ENCODE measurements around the gene CD164L2. TPM values are rescaled to one million over a fixed set of nuclear protein-coding genes. Genes with fewer than 3 reads are reported as not detected.

CD164L2 gene
- total RNA-seq, 1 experiment from 2014 or later, result not detected

- Histone ChIP-seq H3K27ac (no peak overlapping the region), H3K9me3 (replicated peaks) (no peaks in the 10 kb centered on the region), H3K27me3 (replicated peaks) (no peaks in the 10 kb centered on the region), H3K36me3 (no peaks in the 10 kb centered on the region), H3K4me1 (replicated peaks) (peaks cover 28% of the 10 kb centered on the region), H3K4me3 (peak overlapping the region; percentile 46)
- peak in 1 of 2 experiments; percentile 68 for DNase-seq (ENCODE audit: low read depth in 1 of 2, low spot score in 2 of 2)
Observed at GRCh38 chr1:27348861-27349783, 34.0 kb downstream of the CD164L2 start.

- Histone ChIP-seq H3K27ac (no peak overlapping the region), H3K4me1 (replicated peaks) (peaks cover 31% of the 10 kb centered on the region), H3K27me3 (replicated peaks) (no peaks in the 10 kb centered on the region), H3K36me3 (no peaks in the 10 kb centered on the region), H3K9me3 (replicated peaks) (no peaks in the 10 kb centered on the region), H3K4me3 (no peak overlapping the region)
- peak; percentile 55 to 71 for DNase-seq (ENCODE audit: low read depth in 1 of 2, low spot score in 2 of 2)
Observed at GRCh38 chr1:27346991-27347624, 36.0 kb downstream of the CD164L2 start.

- H3K27me3 ChIP-seq (replicated peaks), result no peaks in the 10 kb centered on the region
- H3K4me3 ChIP-seq, result no peak overlapping the region
- H3K36me3 ChIP-seq, result no peaks in the 10 kb centered on the region
- H3K9me3 ChIP-seq (replicated peaks), result no peaks in the 10 kb centered on the region
- no peak overlapping the region for H3K27ac ChIP-seq
- H3K4me1 ChIP-seq (replicated peaks), result peaks cover 38% of the 10 kb centered on the region
- DNase-seq (ENCODE audit: low read depth in 1 of 2, low spot score in 2 of 2), result no peak
Observed at GRCh38 chr1:27346357-27346756, 36.8 kb downstream of the CD164L2 start.

- Histone ChIP-seq H3K36me3 (no peaks in the 10 kb centered on the region), H3K27me3 (replicated peaks) (no peaks in the 10 kb centered on the region), H3K4me1 (replicated peaks) (peaks cover 47% of the 10 kb centered on the region), H3K4me3 (no peak overlapping the region), H3K9me3 (replicated peaks) (no peaks in the 10 kb centered on the region), H3K27ac (no peak overlapping the region)
- no peak for DNase-seq (ENCODE audit: low read depth in 1 of 2, low spot score in 2 of 2)
Observed at GRCh38 chr1:27345272-27345671, 37.9 kb downstream of the CD164L2 start.

- H3K36me3 ChIP-seq, result peaks cover 3% of the 10 kb centered on the region; the same call in 1 of the 2 replicates
- H3K9me3 ChIP-seq (replicated peaks), result no peaks in the 10 kb centered on the region
- H3K4me1 ChIP-seq (replicated peaks), result peaks cover 31% of the 10 kb centered on the region
- DNase-seq (ENCODE audit: low read depth in 1 of 2, low spot score in 2 of 2), result no peak
- H3K4me3 ChIP-seq, result no peak overlapping the region
- H3K27me3 ChIP-seq (replicated peaks), result no peaks in the 10 kb centered on the region
- H3K27ac ChIP-seq, result no peak overlapping the region
Observed at GRCh38 chr1:27343639-27344025, 39.5 kb downstream of the CD164L2 start.

GRCh38 chr1:27342778-27343638 lies 40.1 kb downstream of the CD164L2 start:
- Histone ChIP-seq H3K27me3 (replicated peaks) (no peaks in the 10 kb centered on the region), H3K4me3 (no peak overlapping the region), H3K27ac (no peak overlapping the region), H3K4me1 (replicated peaks) (peaks cover 31% of the 10 kb centered on the region), H3K36me3 (peaks cover 8% of the 10 kb centered on the region; the same call in 1 of the 2 replicates), H3K9me3 (replicated peaks) (no peaks in the 10 kb centered on the region)
- DNase-seq (ENCODE audit: low read depth in 1 of 2, low spot score in 2 of 2), result no peak

GRCh38 chr1:27342391-27342777 lies 40.7 kb downstream of the CD164L2 start:
- Histone ChIP-seq H3K27ac (no peak overlapping the region), H3K36me3 (peaks cover 8% of the 10 kb centered on the region; the same call in 1 of the 2 replicates), H3K27me3 (replicated peaks) (no peaks in the 10 kb centered on the region), H3K4me3 (no peak overlapping the region), H3K4me1 (replicated peaks) (peaks cover 26% of the 10 kb centered on the region), H3K9me3 (replicated peaks) (no peaks in the 10 kb centered on the region)
- no peak for DNase-seq (ENCODE audit: low read depth in 1 of 2, low spot score in 2 of 2)

GRCh38 chr1:27341525-27342252 lies 41.4 kb downstream of the CD164L2 start, which contains the start of gene SYTL1:
SYTL1 (plus strand) TSS chr1:27342022; CDS start chr1:27345335, 3,313 bp downstream.
- H3K4me3 ChIP-seq, result no peak within 1 kb of the TSS
- peaks cover 8% of the 10 kb centered on the region for H3K36me3 ChIP-seq
- peaks cover 19% of the 10 kb centered on the region for H3K4me1 ChIP-seq (replicated peaks)
- no peaks in the 10 kb centered on the region for H3K27me3 ChIP-seq (replicated peaks)
- H3K27ac ChIP-seq, result no peak within 1 kb of the TSS
- no peaks in the 10 kb centered on the region for H3K9me3 ChIP-seq (replicated peaks)
- DNase-seq (ENCODE audit: low read depth in 1 of 2, low spot score in 2 of 2), result peak in 1 of 2 experiments; percentile 31

- DNase-seq (ENCODE audit: low read depth in 1 of 2, low spot score in 2 of 2), result no peak
- Histone ChIP-seq H3K27ac (no peak overlapping the region), H3K36me3 (peaks cover 28% of the 10 kb centered on the region), H3K9me3 (replicated peaks) (no peaks in the 10 kb centered on the region), H3K27me3 (replicated peaks) (no peaks in the 10 kb centered on the region), H3K4me1 (replicated peaks) (peaks cover 19% of the 10 kb centered on the region), H3K4me3 (no peak overlapping the region)
Observed at GRCh38 chr1:27339213-27339612, 43.9 kb downstream of the CD164L2 start.

- DNase-seq (ENCODE audit: low read depth in 1 of 2, low spot score in 2 of 2), result no peak
- H3K27me3 ChIP-seq (replicated peaks), result no peaks in the 10 kb centered on the region
- peaks cover 33% of the 10 kb centered on the region for H3K36me3 ChIP-seq
- H3K4me1 ChIP-seq (replicated peaks), result peaks cover 19% of the 10 kb centered on the region
- no peaks in the 10 kb centered on the region for H3K9me3 ChIP-seq (replicated peaks)
- no peak overlapping the region for H3K27ac ChIP-seq
- no peak overlapping the region for H3K4me3 ChIP-seq
Observed at GRCh38 chr1:27338751-27339150, 44.4 kb downstream of the CD164L2 start.

GRCh38 chr1:27336756-27337155 lies 46.4 kb downstream of the CD164L2 start:
- Histone ChIP-seq H3K36me3 (peaks cover 52% of the 10 kb centered on the region), H3K27me3 (replicated peaks) (no peaks in the 10 kb centered on the region), H3K4me3 (no peak overlapping the region), H3K27ac (no peak overlapping the region), H3K4me1 (replicated peaks) (peaks cover 13% of the 10 kb centered on the region), H3K9me3 (replicated peaks) (no peaks in the 10 kb centered on the region)
- no peak for DNase-seq (ENCODE audit: low read depth in 1 of 2, low spot score in 2 of 2)

GRCh38 chr1:27335506-27336422 lies 47.4 kb downstream of the CD164L2 start:
- Histone ChIP-seq H3K4me3 (no peak overlapping the region), H3K27me3 (replicated peaks) (no peaks in the 10 kb centered on the region), H3K4me1 (replicated peaks) (peaks cover 3% of the 10 kb centered on the region), H3K27ac (no peak overlapping the region), H3K36me3 (peaks cover 61% of the 10 kb centered on the region), H3K9me3 (replicated peaks) (no peaks in the 10 kb centered on the region)
- peak in 1 of 2 experiments; percentile 40 for DNase-seq (ENCODE audit: low read depth in 1 of 2, low spot score in 2 of 2)

Measured in SJSA1 (cell line).